Measurements from ENCODE around the gene NINJ2.
"Not testable (repeated sequence)": the region's sequence is repeated elsewhere in the genome, so short reads cannot be mapped to it uniquely, and the experiment has no call there.

Gene NINJ2

DNA sequence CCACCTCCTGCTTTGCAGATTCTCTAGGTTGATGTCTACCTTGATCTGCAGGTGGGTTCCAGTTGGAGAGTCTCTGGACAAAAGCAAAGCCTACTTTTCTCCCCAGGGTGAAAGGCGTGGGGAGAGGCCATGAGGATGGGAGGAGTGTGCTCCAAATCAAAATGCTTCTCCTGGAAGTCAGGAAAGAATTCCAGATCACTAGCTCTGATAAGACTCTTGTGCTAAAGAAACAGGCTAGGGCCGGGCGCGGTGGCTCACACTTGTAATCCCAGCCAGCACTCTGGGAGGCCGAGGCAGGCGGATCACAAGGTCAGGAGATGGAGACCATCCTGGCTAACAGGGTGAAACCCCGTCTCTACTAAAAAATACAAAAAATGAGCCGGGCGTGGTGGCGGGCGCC, 21.9 kb downstream of the NINJ2 start:
- not testable (repeated sequence) for DNase-seq (ENCODE audit: low read depth, low spot score)

DNA sequence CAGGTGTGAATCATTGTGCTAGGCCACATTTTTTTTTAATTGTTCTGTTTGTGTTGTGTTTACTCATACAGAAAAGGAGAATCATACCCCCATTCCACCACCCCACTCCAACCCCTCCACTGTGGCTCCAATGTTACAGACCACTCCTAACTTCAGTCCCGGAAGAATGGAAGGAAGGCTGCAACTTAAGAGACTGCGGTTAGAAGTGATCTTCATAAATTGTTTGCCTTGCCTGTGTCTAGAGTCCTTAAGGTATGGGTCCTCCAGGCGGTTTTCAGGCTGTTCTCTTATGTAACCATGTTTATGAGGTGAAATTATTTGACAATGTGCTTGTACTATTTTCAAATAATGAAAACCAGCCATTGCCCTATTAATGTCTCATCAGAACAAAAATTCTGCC, 22.5 kb downstream of the NINJ2 start:
- no peak for DNase-seq (ENCODE audit: low read depth, low spot score)

GRCh38 chr12:639988-640387, 23.3 kb downstream of the NINJ2 start:
- no peak for DNase-seq (ENCODE audit: low read depth, low spot score)

DNA sequence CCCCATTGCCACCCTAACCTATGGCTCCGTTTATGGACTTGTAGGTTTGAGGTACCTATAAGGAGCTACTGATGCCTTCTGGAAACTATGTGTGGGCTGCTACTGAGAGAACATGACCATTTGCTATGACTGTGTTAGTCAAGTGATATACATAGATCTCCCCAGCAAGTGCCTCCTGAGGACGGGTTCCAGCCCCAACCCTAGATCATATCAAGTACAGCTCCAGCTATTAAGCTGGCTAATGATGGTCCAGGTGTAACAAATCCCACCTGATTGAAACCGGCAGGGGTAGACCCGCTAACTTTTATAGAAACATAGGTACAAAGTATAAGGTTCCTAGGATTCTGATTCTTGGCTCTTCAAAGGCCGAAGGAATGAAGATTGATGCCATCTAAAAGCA, 23.7 kb downstream of the NINJ2 start:
- DNase-seq (ENCODE audit: low read depth, low spot score) = no peak

DNA sequence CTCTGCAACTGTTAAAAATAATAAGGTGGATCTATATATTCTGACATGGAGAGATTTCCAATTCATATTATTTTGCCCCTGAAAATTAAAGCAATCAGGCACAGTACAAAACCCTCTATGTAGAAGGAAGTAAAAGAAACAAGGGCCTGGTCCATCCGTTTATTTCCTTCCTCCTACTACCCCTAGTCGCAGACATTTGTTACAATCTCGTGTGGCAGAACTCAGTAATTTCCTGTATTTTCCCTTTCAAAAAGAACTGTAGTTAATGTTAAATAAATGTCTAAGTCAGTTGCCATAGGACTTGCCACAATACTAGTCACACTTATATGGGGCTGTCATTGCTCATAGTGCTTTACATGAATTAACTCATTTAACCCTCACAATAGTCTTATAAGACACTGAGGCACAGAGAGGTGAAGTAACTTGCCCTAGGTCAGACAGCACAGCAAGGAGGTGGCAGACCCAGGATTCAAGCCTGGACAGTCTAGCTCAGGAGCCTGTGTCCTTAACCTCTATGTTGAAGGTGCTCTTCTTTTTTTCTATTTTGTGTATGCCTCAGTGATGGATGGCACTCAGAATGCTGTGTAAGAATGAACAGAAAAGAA, 24.2 kb downstream of the NINJ2 start:
- DNase-seq (ENCODE audit: low read depth, low spot score) = no peak

GRCh38 chr12:636632-637031, 26.6 kb downstream of the NINJ2 start:
- DNase-seq (ENCODE audit: low read depth, low spot score) = no peak

DNA sequence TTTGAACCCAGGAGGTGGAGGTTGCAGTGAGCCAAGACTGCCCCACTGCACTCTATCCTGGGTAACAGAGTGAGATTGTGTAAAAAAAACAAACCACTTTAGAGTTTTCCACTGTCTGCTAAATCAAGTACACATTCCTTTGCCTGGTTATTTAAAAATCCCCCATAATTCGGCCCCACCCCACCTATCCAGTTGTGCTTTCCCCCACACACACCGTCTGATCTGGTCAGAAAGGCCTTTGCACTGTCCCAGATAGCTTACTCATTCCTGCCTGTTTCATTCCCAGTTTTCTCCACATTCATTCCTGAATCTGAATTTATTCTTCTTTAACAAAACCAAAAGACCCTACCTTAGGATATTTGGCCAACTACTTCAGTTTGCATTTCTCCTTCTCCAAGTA, 29.5 kb downstream of the NINJ2 start:
- no peak for DNase-seq (ENCODE audit: low read depth, low spot score)

- DNase-seq (ENCODE audit: low read depth, low spot score) = no peak
Observed at GRCh38 chr12:632102-632696, 31.0 kb downstream of the NINJ2 start.

DNA sequence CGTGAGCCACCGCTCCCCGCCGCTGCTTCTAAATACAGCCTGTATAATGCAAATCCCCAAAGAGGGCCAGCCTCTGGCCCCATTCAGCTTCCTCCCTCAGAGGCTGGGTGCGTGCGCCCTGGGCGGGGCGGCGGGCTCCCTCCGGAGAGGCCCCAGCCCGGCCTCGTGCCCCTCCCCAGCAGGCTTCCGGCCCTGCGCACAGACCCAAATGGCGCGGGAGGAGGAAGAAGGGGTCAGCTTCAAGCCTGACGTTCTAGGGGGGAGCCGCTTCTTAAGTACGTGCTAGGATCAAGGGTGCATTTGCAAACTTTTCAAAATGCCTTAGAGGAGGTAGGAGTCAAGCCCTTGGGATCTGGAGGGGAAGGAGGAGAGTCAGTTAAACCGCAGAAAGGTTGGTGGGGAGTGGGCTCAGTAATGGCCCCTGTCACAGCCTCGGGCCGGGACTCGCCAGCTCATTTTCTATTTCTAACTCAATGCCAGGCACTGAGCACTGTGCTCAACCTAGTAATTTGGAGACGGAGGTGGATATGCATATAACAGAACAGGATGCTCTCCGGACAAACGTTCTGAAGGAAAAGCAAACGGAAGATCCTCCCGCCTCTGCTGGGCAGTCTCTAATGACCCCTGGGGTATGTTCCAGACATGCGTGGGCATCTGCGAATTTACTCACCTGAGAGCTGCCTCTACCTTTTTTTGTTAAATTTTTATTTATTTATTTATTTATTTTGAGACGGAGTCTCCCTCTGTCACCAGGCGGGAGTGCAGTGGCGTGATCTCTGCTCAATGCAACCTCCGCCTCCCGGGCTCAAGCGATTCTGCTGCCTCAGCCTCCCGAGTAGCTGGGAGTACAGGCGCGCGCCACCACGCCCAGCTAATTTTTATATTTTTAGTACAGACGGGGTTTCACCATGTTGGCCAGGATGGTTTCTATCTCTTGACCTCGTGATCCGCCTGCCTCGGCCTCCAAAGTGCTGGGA, 32.3 kb downstream of the NINJ2 start:
- no peak for DNase-seq (ENCODE audit: low read depth, low spot score)

GRCh38 chr12:628742-629078, 34.5 kb downstream of the NINJ2 start:
- DNase-seq (ENCODE audit: low read depth, low spot score) = not testable (repeated sequence)

DNA sequence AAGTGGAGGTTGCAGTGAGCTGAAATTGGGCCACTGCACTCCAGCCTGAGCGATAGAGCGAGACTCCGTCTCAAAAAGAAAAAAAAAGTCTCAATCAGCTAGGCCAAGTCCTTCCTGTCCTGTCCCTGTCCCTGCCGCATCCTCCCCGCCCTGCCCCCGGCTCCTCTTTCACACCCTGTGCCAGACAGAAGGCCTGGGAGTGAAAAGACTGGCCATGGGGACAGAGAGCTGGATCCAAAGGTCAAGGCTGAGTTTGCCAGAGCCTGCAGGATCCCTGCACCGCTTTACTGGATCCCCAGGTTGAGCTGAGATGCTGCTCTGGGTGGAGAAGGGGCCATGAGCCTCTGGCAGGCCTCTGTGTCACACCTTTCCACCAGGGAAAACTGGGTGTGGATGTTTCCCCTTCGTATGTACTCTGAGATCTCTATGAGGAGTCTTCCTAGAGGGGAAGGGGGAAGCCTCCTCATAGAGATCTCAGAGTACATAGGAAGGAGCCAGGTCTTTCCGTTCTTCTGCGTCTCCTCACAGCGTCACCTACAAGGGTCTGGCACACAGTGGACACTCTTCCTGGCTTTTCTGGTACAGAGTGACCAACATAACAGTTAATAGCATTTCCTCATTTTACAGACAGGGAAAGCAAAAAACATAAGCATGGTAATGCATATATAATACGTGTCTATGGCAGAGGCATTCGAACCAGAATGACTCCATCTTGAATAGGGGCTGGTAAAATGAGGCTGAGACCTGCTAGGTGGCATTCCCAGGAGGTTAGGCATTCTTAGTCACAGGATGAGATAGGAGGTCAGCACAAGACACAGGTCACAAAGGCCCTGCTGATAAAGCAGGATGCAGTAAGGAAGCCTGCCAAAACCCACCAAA, 35.1 kb downstream of the NINJ2 start:
- DNase-seq (ENCODE audit: low read depth, low spot score) = no peak

DNA sequence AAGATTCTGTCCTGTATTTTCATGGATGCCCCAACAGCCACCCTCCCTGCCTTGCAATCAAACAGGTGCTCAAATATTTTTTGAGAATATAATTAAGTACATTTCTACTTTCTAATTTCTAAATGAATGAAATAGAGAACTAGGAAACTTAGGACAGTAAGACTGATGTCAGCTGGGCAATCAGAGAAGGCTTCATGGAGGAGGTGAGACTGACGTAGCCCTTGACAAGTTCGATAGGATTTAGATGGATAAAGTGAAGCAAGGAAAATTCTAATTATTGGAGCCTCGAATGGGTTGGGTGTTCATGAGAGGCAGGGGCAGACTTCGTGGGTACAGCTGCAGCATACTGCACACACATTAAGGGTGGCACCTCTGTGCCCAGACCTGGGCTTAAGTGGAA, 36.0 kb downstream of the NINJ2 start:
- no peak for DNase-seq (ENCODE audit: low read depth, low spot score)

DNA sequence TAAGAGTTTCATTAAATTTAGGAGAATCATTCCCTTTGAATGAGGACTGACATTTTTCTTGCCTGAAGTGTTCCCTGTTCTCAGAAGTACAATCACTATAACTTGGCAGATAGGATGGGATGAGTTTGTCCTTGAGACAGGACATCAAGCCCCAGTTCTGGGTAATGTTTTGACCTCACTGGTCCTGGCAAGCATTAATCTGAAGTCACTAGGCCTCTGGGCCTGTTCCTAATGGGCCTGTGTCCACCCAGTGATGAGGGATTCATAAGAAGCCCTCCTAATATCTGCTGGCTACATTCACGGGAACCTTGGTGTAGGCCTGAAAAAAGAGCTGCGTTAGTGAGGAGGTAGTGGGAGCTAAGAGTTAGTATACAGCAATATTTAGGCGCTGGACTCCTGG, 37.2 kb downstream of the NINJ2 start:
- no peak for DNase-seq (ENCODE audit: low read depth, low spot score)

DNA sequence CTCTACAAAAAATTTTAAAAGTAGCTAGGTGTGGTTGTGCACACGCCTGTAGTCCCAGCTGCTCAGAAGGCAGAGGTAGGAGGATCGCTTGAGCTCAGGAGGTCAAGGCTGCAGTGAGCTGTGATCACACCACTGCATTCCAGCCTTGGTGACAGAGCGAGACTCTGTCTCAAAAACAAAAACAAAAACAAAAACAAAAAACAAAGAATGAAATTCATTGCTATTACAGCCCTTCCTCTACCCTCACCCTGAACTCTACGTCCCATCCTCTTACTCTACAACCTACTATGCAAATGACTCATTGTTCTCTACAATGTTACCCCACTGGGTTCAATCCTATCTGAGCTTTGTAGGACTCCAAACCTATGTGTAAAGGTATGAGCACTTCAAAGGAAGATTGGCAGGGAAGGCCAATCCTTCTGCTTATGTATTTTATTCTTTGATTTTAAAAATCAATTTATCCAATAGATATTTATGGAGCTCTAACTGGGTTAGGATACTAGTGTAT, 39.3 kb downstream of the NINJ2 start:
- no peak for DNase-seq (ENCODE audit: low read depth, low spot score)

DNA sequence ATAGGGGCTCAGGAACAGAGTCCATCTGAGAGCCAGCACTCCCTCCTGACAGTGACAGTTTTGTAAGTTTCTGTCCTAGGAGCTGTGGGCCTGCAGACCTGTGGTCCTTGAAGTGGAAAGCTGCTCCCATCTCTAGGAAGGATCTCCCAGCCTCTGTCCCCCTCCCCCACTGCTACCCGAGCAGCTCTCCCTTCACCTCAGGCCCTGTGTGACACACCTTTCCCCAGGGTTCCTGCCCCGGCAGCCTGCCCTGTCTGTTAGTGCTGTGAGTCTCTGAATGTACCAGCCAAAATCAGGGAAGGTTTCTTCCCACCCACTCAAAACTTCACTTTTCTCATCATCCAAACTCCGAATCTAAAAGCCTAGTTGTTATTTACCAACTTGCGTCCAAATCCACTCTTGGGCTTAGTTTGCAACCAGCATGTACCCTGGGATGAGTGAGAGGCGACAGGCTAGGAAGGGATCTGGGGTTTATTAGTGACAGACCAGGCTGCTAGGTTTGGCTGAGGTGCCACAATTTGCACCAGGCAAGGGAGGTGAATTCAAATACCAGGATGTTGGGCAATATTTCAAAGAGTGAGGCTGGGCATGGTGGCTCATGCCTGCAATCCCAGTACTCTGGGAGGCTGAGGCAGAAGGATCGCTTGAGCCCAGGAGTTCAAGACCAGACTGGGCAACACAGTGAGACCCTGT, 39.9 kb downstream of the NINJ2 start:
- DNase-seq (ENCODE audit: low read depth, low spot score) = no peak

- DNase-seq (ENCODE audit: low read depth, low spot score) = no peak
Observed at GRCh38 chr12:622416-622815, 40.8 kb downstream of the NINJ2 start.

- DNase-seq (ENCODE audit: low read depth, low spot score) = no peak
Observed at GRCh38 chr12:619346-619745, 43.9 kb downstream of the NINJ2 start.

DNA sequence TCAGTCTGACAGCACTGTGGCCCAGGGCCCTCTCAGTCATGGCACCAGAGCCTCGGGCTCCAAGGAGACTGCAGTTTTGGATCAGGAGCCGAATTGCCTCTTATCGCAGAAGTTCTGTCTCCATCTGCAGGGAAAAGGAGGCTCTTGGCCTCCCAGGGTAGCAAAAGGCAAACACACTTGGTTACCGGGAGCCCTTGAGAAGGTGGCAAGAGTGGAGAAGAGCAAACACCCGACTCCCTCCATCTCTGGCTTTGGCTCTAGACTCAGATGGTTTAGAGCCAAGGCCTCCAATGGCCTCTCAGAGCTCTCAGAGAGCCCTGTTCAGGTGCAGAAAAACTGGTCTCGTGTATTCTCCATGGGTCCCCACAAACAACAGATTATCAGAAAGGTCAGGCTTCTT, 44.6 kb downstream of the NINJ2 start:
- no peak for DNase-seq (ENCODE audit: low read depth, low spot score)

DNA sequence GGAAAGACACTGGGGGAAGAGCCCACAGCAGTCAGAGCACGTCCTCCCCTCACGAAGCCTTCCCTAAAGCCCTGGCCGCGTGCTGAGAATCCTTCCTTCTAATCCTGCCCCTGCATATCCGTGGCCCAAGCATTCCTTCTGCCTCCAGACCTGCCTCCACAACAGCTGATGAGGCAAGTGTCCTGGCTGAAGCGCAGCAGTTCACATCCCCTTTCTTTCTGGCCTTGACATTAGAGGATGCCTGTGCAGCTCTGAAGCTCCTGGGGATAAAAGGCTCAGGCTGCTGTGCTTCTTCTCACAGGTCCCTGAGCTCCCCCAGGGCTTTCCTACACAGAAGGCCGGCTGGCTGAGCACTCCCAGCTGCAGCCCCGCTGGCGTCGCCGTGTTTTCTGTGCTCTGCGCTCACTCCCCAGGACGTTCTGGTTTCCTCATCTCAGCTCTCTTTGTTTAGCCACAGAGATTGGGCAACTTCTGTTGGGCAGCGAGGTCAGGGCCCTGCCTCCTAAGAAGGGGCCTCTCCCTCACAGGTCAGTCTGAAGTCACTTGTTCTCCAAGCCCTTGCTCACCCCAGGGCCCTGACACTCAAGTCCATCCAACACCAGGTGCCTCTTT, 45.8 kb downstream of the NINJ2 start:
- no peak for DNase-seq (ENCODE audit: low read depth, low spot score)

DNA sequence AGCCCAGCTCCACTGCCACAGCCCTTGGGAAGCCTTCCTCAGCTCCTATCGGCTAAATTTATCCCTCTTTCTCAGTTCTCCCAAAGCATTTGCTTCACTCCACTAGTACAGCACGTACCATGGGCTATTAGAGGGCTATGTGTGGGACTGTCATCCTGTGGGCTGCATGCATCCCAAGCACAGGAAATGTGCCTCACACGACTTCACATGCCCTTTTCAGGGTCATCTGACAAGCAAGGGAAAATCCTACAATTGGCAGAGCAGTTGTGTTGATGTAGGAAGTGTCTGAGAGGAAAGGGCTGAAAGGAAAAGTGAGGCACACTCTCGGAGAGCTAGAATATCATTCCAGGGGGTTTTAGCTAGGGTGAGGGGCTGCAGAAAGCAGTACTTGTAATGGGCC, 47.6 kb downstream of the NINJ2 start:
- DNase-seq (ENCODE audit: low read depth, low spot score) = no peak

Measured in iPS DF 19.7 (cell line).